ENCODE measurements around the gene SORCS1. TPM values are rescaled to one million over a fixed set of nuclear protein-coding genes. Genes with fewer than 3 reads are reported as not detected.
A peak's percentile ranks its signal among the peaks of the same experiment; 100 is the strongest.

Gene SORCS1
- polyA plus RNA-seq, 1 of the 3 experiments (the other 2 are of a cell fraction): 0.66 TPM

GRCh38 chr10:106925191-106925590, 239.3 kb downstream of the SORCS1 start:
- Histone ChIP-seq H3K79me2 (ENCODE audit: insufficient read depth) (no peaks in the 10 kb centered on the region), H3K36me3 (replicated peaks in 1 of 2; ENCODE audit: control insufficient read depth in 1 of 2, insufficient read depth in 2 of 2, low read length in 1 of 2) (no peaks in the 10 kb centered on the region), H3K4me2 (no peak overlapping the region), H4K20me1 (ENCODE audit: insufficient read depth) (no peaks in the 10 kb centered on the region), H3K4me1 (ENCODE audit: control insufficient read depth in 1 of 2, insufficient read depth in 2 of 2, low read depth in 1 of 2, low read length in 1 of 2) (peaks cover 0 to 12% of the 10 kb centered on the region in 2 experiments; a peak in 2 of 4 replicates), H3K9ac (no peak overlapping the region), H3K27me3 (ENCODE audit: insufficient read depth) (no peaks in the 10 kb centered on the region), H3K27ac (ENCODE audit: low read depth in 2 of 2, low read length in 1 of 2) (no peak overlapping the region; a peak in 1 of 4 replicates), H3K9me2 (no peaks in the 10 kb centered on the region), H2AFZ (ENCODE audit: low read depth) (no peak overlapping the region), H3F3A (replicated peaks; ENCODE audit: insufficient read depth) (no peaks in the 10 kb centered on the region), H3K9me3 (no peaks in the 10 kb centered on the region), H3K4me3 (ENCODE audit: low read depth in 2 of 2, low read length in 1 of 2) (no peak overlapping the region)
- DNase-seq: no peak
- CTCF ChIA-PET: interaction anchor here (1.7 kb wide), 1 partner anchor 220 kb away, joined by 5 read pairs; no protein-coding TSS in a partner anchor
- no peak for TF ChIP-seq RCOR1 (IDR thresholded peaks at IDR 0.05; ENCODE audit: low read length)
- TF ChIP-seq ELF1 (IDR thresholded peaks at IDR 0.05): no peak
- TF ChIP-seq, protein P1, sequence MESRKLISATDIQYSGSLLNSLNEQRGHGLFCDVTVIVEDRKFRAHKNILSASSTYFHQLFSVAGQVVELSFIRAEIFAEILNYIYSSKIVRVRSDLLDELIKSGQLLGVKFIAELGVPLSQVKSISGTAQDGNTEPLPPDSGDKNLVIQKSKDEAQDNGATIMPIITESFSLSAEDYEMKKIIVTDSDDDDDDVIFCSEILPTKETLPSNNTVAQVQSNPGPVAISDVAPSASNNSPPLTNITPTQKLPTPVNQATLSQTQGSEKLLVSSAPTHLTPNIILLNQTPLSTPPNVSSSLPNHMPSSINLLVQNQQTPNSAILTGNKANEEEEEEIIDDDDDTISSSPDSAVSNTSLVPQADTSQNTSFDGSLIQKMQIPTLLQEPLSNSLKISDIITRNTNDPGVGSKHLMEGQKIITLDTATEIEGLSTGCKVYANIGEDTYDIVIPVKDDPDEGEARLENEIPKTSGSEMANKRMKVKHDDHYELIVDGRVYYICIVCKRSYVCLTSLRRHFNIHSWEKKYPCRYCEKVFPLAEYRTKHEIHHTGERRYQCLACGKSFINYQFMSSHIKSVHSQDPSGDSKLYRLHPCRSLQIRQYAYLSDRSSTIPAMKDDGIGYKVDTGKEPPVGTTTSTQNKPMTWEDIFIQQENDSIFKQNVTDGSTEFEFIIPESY (IDR thresholded peaks at IDR 0.05; ENCODE audit: borderline replicate concordance, low read depth): no peak
- 0 out of 2 replicates have a peak, but pooled peaks have one; percentile 1 for TF ChIP-seq RAD21 (IDR thresholded peaks at IDR 0.05; ENCODE audit: low read length)
- no peak for TF ChIP-seq TAF1 (IDR thresholded peaks at IDR 0.05; ENCODE audit: borderline replicate concordance, low read depth, low read length)
- TF ChIP-seq RFX5 (IDR thresholded peaks at IDR 0.05; ENCODE audit: low read length): no peak
- no peak for TF ChIP-seq NFIC (IDR thresholded peaks at IDR 0.05; ENCODE audit: borderline replicate concordance)
- POLR2A ChIA-PET: no interaction called here

DNA sequence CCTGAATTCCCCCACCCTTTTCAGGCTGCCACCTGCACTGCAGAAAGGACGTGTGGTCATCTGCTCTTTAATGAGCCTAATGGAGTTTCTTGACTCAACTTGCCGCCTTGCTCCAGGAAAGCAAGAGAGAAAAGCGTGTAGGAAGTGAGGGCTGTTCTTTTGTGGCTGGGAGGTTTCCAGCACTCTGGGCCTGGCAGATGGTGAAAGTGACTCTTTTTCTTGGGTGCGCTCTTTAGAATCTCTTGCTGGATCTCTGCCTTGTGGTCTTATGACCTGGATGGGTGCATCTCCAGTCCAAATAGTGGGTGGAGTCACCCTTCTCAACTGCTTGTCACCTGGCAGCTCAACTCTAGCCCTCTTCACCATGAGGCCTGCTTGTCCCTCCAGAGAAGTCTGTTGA, 244.0 kb downstream of the SORCS1 start:
- POLR2A ChIA-PET: no interaction called here
- H3K79me2 ChIP-seq (ENCODE audit: insufficient read depth): no peaks in the 10 kb centered on the region
- H3K4me1 ChIP-seq (ENCODE audit: control insufficient read depth in 1 of 2, insufficient read depth in 2 of 2, low read depth in 1 of 2, low read length in 1 of 2): peaks cover 0 to 16% of the 10 kb centered on the region in 2 experiments; a peak in 2 of 4 replicates
- no peak overlapping the region for H3K4me2 ChIP-seq
- H3F3A ChIP-seq (replicated peaks; ENCODE audit: insufficient read depth): no peaks in the 10 kb centered on the region
- H3K9ac ChIP-seq: no peak overlapping the region
- DNase-seq: no peak
- no peaks in the 10 kb centered on the region for H3K9me3 ChIP-seq
- H3K27ac ChIP-seq (ENCODE audit: low read depth in 2 of 2, low read length in 1 of 2): no peak overlapping the region; a peak in 1 of 4 replicates
- H3K4me3 ChIP-seq (ENCODE audit: low read depth in 2 of 2, low read length in 1 of 2): no peak overlapping the region
- WGBS (ENCODE audit: low lambda C conversion rate): 62% methylated on average over 4 of the region's 4 CpGs
- no peaks in the 10 kb centered on the region for H3K27me3 ChIP-seq (ENCODE audit: insufficient read depth)
- CTCF ChIA-PET: no interaction called here
- H3K36me3 ChIP-seq (replicated peaks in 1 of 2; ENCODE audit: control insufficient read depth in 1 of 2, insufficient read depth in 2 of 2, low read length in 1 of 2): no peaks in the 10 kb centered on the region
- no peaks in the 10 kb centered on the region for H4K20me1 ChIP-seq (ENCODE audit: insufficient read depth)
- H3K9me2 ChIP-seq: no peaks in the 10 kb centered on the region
- H2AFZ ChIP-seq (ENCODE audit: low read depth): no peak overlapping the region
- TF ChIP-seq TAF1 (IDR thresholded peaks at IDR 0.05; ENCODE audit: borderline replicate concordance, low read depth, low read length) (no peak), FOXM1 (IDR thresholded peaks at IDR 0.05; ENCODE audit: low read depth) (no peak), RFX5 (IDR thresholded peaks at IDR 0.05; ENCODE audit: low read length) (no peak), TCF12 (IDR thresholded peaks at IDR 0.05) (no peak), NFIC (IDR thresholded peaks at IDR 0.05; ENCODE audit: borderline replicate concordance) (no peak), FOXJ3 (CRISPR knock-in tag; IDR thresholded peaks at IDR 0.05) (no peak), RXRA (IDR thresholded peaks at IDR 0.05; ENCODE audit: borderline replicate concordance, low read depth) (no peak)
- TF ChIP-seq, protein P1 (IDR thresholded peaks at IDR 0.05; ENCODE audit: borderline replicate concordance, low read depth): no peak
